Trophoblast cell (in vitro differentiated cells and primary cell): ENCODE results near the gene NCAM1.

Experiments
- DNase-seq, 2 donors: peaks; one replicate each; pipeline ENCODE4 v3.0.0-alpha.2; 2016
- H2AFZ ChIP-seq: 2 replicates; pipeline ENCODE4 v1.6.1; 2013; ENCODE audit warnings: low read length, moderate library complexity, mild to moderate bottlenecking; ENCODE audit not compliant: insufficient read depth, poor library complexity
- H2AK5ac ChIP-seq: 2 replicates; pipeline ENCODE4 v1.6.1; 2013; ENCODE audit warnings: mild to moderate bottlenecking, low read length
- H2BK120ac ChIP-seq: 2 replicates; pipeline ENCODE4 v1.6.1; 2013; ENCODE audit warnings: low read length, mild to moderate bottlenecking, moderate library complexity; ENCODE audit not compliant: insufficient read depth, poor library complexity
- H2BK12ac ChIP-seq: 2 replicates; pipeline ENCODE4 v1.6.1; 2013; ENCODE audit warnings: mild to moderate bottlenecking, low read length, moderate library complexity
- H2BK5ac ChIP-seq: 2 replicates; pipeline ENCODE4 v1.6.1; 2013; ENCODE audit warnings: low read length, low read depth, moderate library complexity, mild to moderate bottlenecking; ENCODE audit not compliant: poor library complexity
- H3K14ac ChIP-seq: 2 replicates; pipeline ENCODE4 v1.6.1; 2013; ENCODE audit warnings: mild to moderate bottlenecking, low read length
- H3K18ac ChIP-seq: 2 replicates; pipeline ENCODE4 v1.6.1; 2013; ENCODE audit warnings: mild to moderate bottlenecking, low read length
- H3K23ac ChIP-seq: 2 replicates; pipeline ENCODE4 v1.6.1; 2013; ENCODE audit warnings: low read length
- H3K27ac ChIP-seq: 2 replicates; pipeline ENCODE4 v1.5.1; 2013; ENCODE audit warnings: low read depth, mild to moderate bottlenecking, inconsistent platforms, low read length, moderate library complexity
- H3K27me3 ChIP-seq: 2 replicates; pipeline ENCODE4 v1.6.1; 2013; ENCODE audit warnings: inconsistent platforms, mild to moderate bottlenecking, low read length, moderate library complexity; ENCODE audit not compliant: insufficient read depth
- H3K36me3 ChIP-seq, 2 experiments: 1 replicate in 1 of 2; 2 replicates in 1 of 2; pipeline ENCODE4 v1.6.1; 2013; ENCODE audit warnings: low read length in 2 of 2, mild to moderate bottlenecking in 2 of 2, moderate library complexity in 1 of 2; ENCODE audit not compliant: insufficient read depth in 2 of 2, control insufficient read depth in 1 of 2
- H3K4ac ChIP-seq: 2 replicates; pipeline ENCODE4 v1.6.1; 2013; ENCODE audit warnings: low read depth, mild to moderate bottlenecking, low read length, moderate library complexity
- H3K4me1 ChIP-seq, 2 experiments: 1 replicate in 1 of 2; 2 replicates in 1 of 2; pipeline ENCODE4 v1.6.1; 2013; ENCODE audit warnings: low read length in 2 of 2, mild to moderate bottlenecking in 2 of 2, moderate library complexity in 1 of 2; ENCODE audit not compliant: insufficient read depth in 2 of 2, control insufficient read depth in 1 of 2
- H3K4me2 ChIP-seq: 2 replicates; pipeline ENCODE4 v1.6.1; 2013; ENCODE audit warnings: inconsistent platforms, mild to moderate bottlenecking, low read length, moderate library complexity
- H3K4me3 ChIP-seq: 2 replicates; pipeline ENCODE4 v1.5.1; 2013; ENCODE audit warnings: mild to moderate bottlenecking, low read depth, low read length, inconsistent platforms
- H3K79me1 ChIP-seq: one replicate; pipeline ENCODE4 v1.6.1; 2013; ENCODE audit warnings: low read length
- H3K79me2 ChIP-seq: 2 replicates; pipeline ENCODE4 v1.6.1; 2013; ENCODE audit warnings: low read length, mild to moderate bottlenecking; ENCODE audit not compliant: control insufficient read depth, insufficient read depth, poor library complexity
- H3K9ac ChIP-seq: 2 replicates; pipeline ENCODE4 v1.6.1; 2013; ENCODE audit warnings: mild to moderate bottlenecking, low read length
- H3K9me3 ChIP-seq: 2 replicates; pipeline ENCODE4 v1.6.1; 2013; ENCODE audit warnings: low read depth, mild to moderate bottlenecking, control low read depth, inconsistent platforms, low read length; ENCODE audit not compliant: insufficient read depth
- H4K12ac ChIP-seq: 2 replicates; pipeline ENCODE4 v1.6.1; 2013; ENCODE audit warnings: low read depth, mild to moderate bottlenecking, low read length, moderate library complexity
- H4K8ac ChIP-seq: 2 replicates; pipeline ENCODE4 v1.6.1; 2013; ENCODE audit warnings: low read depth, mild to moderate bottlenecking, low read length, moderate library complexity
- H4K91ac ChIP-seq: one replicate; pipeline ENCODE4 v1.6.1; 2013; ENCODE audit warnings: low read depth, mild to moderate bottlenecking, low read length, moderate library complexity
- WGBS: extraction: QIAGEN DNeasy Blood & Tissue Kit; methylation state at CpG from one replicate; pipeline ENCODE4 v1.1.7; 2013; ENCODE audit warnings: missing lambda C conversion rate; ENCODE audit not compliant: insufficient read length, insufficient coverage; ENCODE audit errors: extremely low coverage; 5-methylcytosine and 5-hydroxymethylcytosine counted together

NCAM1 gene

GRCh38 chr11:113201054-113201818 is 240.0 kb downstream of the NCAM1 start:
- no peak overlapping the region for H3K27ac ChIP-seq
- no peaks in the 10 kb centered on the region for H3K36me3 ChIP-seq
- no peaks in the 10 kb centered on the region for H3K9me3 ChIP-seq
- no peak overlapping the region for H2AK5ac ChIP-seq
- no peak overlapping the region for H4K12ac ChIP-seq
- H4K8ac ChIP-seq = no peak overlapping the region
- H3K79me1 ChIP-seq = peaks cover 2% of the 10 kb centered on the region
- H2BK120ac ChIP-seq = no peak overlapping the region
- no peak overlapping the region for H2BK12ac ChIP-seq
- no peak overlapping the region for H2BK5ac ChIP-seq
- no peak overlapping the region for H4K91ac ChIP-seq
- H2AFZ ChIP-seq = no peak overlapping the region
- DNase-seq = no peak
- no CpG with 5 or more reads among the region's 12 CpGs for WGBS
- no peak overlapping the region for H3K14ac ChIP-seq
- no peak overlapping the region for H3K23ac ChIP-seq
- H3K9ac ChIP-seq = no peak overlapping the region
- H3K4me1 ChIP-seq = peaks cover 9 to 13% of the 10 kb centered on the region in 2 experiments
- H3K79me2 ChIP-seq = no peaks in the 10 kb centered on the region
- no peak overlapping the region for H3K4me3 ChIP-seq
- no peak overlapping the region for H3K18ac ChIP-seq
- no peak overlapping the region for H3K4ac ChIP-seq
- H3K4me2 ChIP-seq = no peak overlapping the region
- no peaks in the 10 kb centered on the region for H3K27me3 ChIP-seq

- H3K27me3 ChIP-seq = no peaks in the 10 kb centered on the region
- H4K91ac ChIP-seq = no peak overlapping the region
- H2BK5ac ChIP-seq = no peak overlapping the region
- H3K4me1 ChIP-seq = peaks cover 9 to 13% of the 10 kb centered on the region in 2 experiments
- H3K36me3 ChIP-seq = no peaks in the 10 kb centered on the region
- H2BK120ac ChIP-seq = no peak overlapping the region
- H3K79me2 ChIP-seq = no peaks in the 10 kb centered on the region
- peaks cover 2% of the 10 kb centered on the region for H3K79me1 ChIP-seq
- no peak overlapping the region for H3K27ac ChIP-seq
- H2AK5ac ChIP-seq = no peak overlapping the region
- no peaks in the 10 kb centered on the region for H3K9me3 ChIP-seq
- H3K4me2 ChIP-seq = no peak overlapping the region
- H4K12ac ChIP-seq = no peak overlapping the region
- H3K9ac ChIP-seq = no peak overlapping the region
- no peak overlapping the region for H3K23ac ChIP-seq
- H3K14ac ChIP-seq = no peak overlapping the region
- H3K18ac ChIP-seq = no peak overlapping the region
- no peak overlapping the region for H2AFZ ChIP-seq
- DNase-seq = peak; percentile 84 to 92
- WGBS = no CpG with 5 or more reads among the region's 1 CpG
- no peak overlapping the region for H3K4ac ChIP-seq
- H4K8ac ChIP-seq = no peak overlapping the region
- no peak overlapping the region for H3K4me3 ChIP-seq
- H2BK12ac ChIP-seq = no peak overlapping the region
These were observed 241.2 kb downstream of the NCAM1 start for GRCh38 chr11:113202431-113202830.

DNA sequence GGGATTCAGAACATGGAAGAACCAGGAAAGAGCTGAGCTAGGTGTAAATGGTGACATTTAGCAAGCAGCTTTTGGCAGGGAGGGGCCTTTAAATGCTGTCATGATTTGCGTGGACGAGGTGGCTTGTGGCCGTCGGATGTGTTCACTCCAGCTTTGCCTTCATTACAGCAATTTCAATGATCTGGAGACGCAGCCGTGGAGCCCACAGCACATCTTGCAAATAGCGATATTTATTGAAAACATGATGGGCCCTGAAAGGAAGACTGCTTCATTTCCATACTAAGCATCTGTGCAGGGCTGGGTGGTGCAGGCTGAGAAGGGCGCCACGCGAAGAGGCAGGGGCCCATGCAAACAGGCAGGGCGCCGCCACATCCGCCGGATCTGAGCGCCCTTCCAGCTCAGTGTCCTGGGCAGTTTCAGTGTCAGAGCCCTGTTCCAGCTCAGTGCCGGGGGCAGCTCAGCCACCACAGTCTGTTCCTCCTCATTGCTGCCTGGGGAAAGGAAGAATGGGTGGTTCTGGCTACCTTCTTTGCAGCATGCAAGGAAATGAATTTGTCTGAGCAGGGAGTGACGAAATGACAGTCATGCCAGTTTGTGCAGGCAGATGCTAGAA is 242.0 kb downstream of the NCAM1 start:
- H3K79me1 ChIP-seq = peaks cover 2% of the 10 kb centered on the region
- H3K27me3 ChIP-seq = no peaks in the 10 kb centered on the region
- no peak overlapping the region for H2BK120ac ChIP-seq
- H3K9me3 ChIP-seq = peaks cover 3% of the 10 kb centered on the region
- no peaks in the 10 kb centered on the region for H3K36me3 ChIP-seq
- H3K4me3 ChIP-seq = no peak overlapping the region
- no peak overlapping the region for H4K12ac ChIP-seq
- no peak overlapping the region for H3K9ac ChIP-seq
- no peak overlapping the region for H2BK5ac ChIP-seq
- no peak overlapping the region for H2AK5ac ChIP-seq
- no CpG with 5 or more reads among the region's 17 CpGs for WGBS
- H3K4me2 ChIP-seq = no peak overlapping the region
- no peak overlapping the region for H2AFZ ChIP-seq
- no peak overlapping the region for H3K27ac ChIP-seq
- no peak overlapping the region for H3K18ac ChIP-seq
- H2BK12ac ChIP-seq = no peak overlapping the region
- DNase-seq = no peak
- H4K91ac ChIP-seq = no peak overlapping the region
- peaks cover 9 to 13% of the 10 kb centered on the region in 2 experiments for H3K4me1 ChIP-seq
- no peak overlapping the region for H3K4ac ChIP-seq
- no peak overlapping the region for H3K14ac ChIP-seq
- no peaks in the 10 kb centered on the region for H3K79me2 ChIP-seq
- no peak overlapping the region for H3K23ac ChIP-seq
- no peak overlapping the region for H4K8ac ChIP-seq

- Histone ChIP-seq H4K91ac (no peak overlapping the region), H2AK5ac (no peak overlapping the region), H3K4me1 (peaks cover 9 to 13% of the 10 kb centered on the region in 2 experiments), H2BK120ac (no peak overlapping the region), H3K23ac (no peak overlapping the region), H2AFZ (no peak overlapping the region), H3K4ac (no peak overlapping the region), H3K9ac (no peak overlapping the region), H3K4me2 (no peak overlapping the region), H4K12ac (no peak overlapping the region), H3K27ac (no peak overlapping the region), H3K4me3 (no peak overlapping the region), H2BK12ac (no peak overlapping the region), H3K79me2 (no peaks in the 10 kb centered on the region), H3K79me1 (peaks cover 2% of the 10 kb centered on the region), H3K27me3 (no peaks in the 10 kb centered on the region), H2BK5ac (no peak overlapping the region), H4K8ac (no peak overlapping the region), H3K9me3 (peaks cover 3% of the 10 kb centered on the region), H3K18ac (no peak overlapping the region), H3K14ac (no peak overlapping the region), H3K36me3 (no peaks in the 10 kb centered on the region)
- WGBS = no CpG with 5 or more reads among the region's 10 CpGs
- peak; percentile 76 to 77 for DNase-seq
These were observed 243.1 kb downstream of the NCAM1 start for GRCh38 chr11:113204280-113204679.
